ENCODE results near the gene KRTAP5-1. TPM values are rescaled to one million over a fixed set of nuclear protein-coding genes. Genes with fewer than 3 reads are reported as not detected.

KRTAP5-1 gene
- total RNA-seq, 2 experiments from 2014 or later = not detected

DNA sequence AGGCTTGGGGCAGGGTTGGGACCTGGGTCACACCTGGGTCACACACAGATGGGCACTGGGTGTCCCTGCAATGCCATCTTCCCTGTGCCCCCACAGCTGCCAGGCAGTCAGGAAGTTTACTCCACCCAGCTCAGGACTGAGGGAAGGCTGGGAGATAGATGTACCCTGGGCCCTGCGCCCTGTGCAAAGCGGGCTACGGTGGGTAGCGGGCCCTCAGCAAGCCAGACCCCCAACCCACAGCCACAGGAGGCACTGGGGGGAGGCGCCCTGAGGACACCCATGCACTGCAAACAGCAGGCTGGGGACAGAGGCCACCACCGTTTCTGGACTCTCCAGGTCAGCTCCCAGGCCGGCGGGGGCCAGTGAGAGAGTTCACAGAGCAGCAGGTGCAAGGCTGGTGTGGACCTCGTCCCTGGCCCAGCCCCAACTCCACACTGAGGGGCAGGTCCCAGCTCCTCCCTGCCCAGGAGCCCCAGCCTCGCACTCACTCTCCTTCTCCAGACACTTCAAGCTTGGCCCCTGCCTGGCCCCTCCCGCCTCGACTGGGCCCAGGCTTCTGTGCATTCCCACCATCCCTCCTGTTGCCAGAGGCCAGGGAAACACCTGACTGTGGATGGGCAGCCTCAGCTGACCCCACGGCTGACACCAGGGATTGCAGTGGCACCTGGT lies 17.9 kb downstream of the KRTAP5-1 start:
- Mint-ChIP-seq H3K36me3 (no peaks in the 10 kb centered on the region), H3K27ac (no peak overlapping the region), H3K9me3 (ENCODE audit: low read depth) (no peaks in the 10 kb centered on the region), H3K27me3 (peaks cover 9% of the 10 kb centered on the region), H3K4me3 (no peak overlapping the region), H3K4me1 (peaks cover 3% of the 10 kb centered on the region)
- DNase-seq (no peak), ATAC-seq (no peak)
- CTCF ChIA-PET = interaction anchor here (0.8 to 1.3 kb wide), 3 partner anchors 21 to 29 kb away, joined by 3 to 6 read pairs (median 3); no protein-coding TSS in a partner anchor

- CTCF ChIA-PET = interaction anchor here (0.8 to 3.5 kb wide), 3 partner anchors 8 to 29 kb away, joined by 3 to 20 read pairs (median 3); no protein-coding TSS in a partner anchor
- H3K36me3 Mint-ChIP-seq = no peaks in the 10 kb centered on the region
- peaks cover 9% of the 10 kb centered on the region for H3K27me3 Mint-ChIP-seq
- no peak for ATAC-seq
- H3K27ac Mint-ChIP-seq = no peak overlapping the region
- H3K4me3 Mint-ChIP-seq = no peak overlapping the region
- peaks cover 3% of the 10 kb centered on the region for H3K4me1 Mint-ChIP-seq
- DNase-seq = no peak
- H3K9me3 Mint-ChIP-seq (ENCODE audit: low read depth) = no peaks in the 10 kb centered on the region
These were observed 18.6 kb downstream of the KRTAP5-1 start for GRCh38 chr11:1566381-1567051.

- H3K4me1 Mint-ChIP-seq = peaks cover 3% of the 10 kb centered on the region
- H3K36me3 Mint-ChIP-seq = no peaks in the 10 kb centered on the region
- DNase-seq = no peak
- H3K9me3 Mint-ChIP-seq (ENCODE audit: low read depth) = no peaks in the 10 kb centered on the region
- no peak for ATAC-seq
- H3K4me3 Mint-ChIP-seq = no peak overlapping the region
- no peak overlapping the region for H3K27ac Mint-ChIP-seq
- peaks cover 8% of the 10 kb centered on the region for H3K27me3 Mint-ChIP-seq
- CTCF ChIA-PET = interaction anchor here (3.5 kb wide), 1 partner anchor 9 kb away, joined by 20 read pairs; no protein-coding TSS in a partner anchor
These were observed 19.2 kb downstream of the KRTAP5-1 start for GRCh38 chr11:1565904-1566247.

DNA sequence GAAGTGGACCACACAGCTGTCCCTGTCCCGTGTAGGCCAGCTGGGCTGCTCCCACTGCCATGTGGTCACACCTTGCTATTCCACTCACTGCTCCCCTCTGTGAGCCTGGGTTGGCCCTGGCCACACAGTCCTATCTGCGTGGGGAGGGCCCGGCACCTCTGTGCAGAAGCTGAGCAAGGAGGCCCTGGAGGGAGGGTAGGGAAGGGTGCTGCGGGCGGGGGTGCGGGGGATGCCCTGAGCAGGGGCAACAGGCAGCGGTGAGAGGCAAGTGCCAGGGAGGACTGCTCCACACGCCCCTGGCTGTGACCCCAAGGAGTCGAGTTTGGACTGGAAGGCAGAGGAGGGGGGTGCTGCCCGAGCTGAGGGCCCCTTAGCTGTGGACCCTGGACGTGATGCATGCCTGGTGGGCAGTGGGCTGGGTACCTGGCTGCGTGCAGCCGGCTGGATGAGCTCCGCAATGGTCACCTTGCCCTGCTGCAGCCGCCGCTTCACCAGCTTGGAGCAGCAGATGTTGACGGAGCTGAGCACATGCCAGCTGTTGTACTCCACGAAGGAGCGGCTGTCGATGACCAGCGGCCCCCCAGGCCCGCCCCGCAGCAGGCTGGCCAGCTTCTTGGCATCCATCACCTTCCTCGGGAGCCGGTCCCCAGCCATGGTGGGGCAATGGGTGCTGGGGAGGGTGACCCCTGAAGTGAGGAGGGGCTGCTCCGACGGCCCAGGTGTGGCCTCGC lies 19.7 kb downstream of the KRTAP5-1 start:
- DNase-seq (no peak), ATAC-seq (no peak)
- CTCF ChIA-PET = interaction anchor here (3.5 kb wide), 1 partner anchor 9 kb away, joined by 20 read pairs; no protein-coding TSS in a partner anchor
- peaks cover 3% of the 10 kb centered on the region for H3K4me1 Mint-ChIP-seq
- H3K27ac Mint-ChIP-seq = no peak overlapping the region
- H3K36me3 Mint-ChIP-seq = no peaks in the 10 kb centered on the region
- peaks cover 3% of the 10 kb centered on the region for H3K27me3 Mint-ChIP-seq
- H3K9me3 Mint-ChIP-seq (ENCODE audit: low read depth) = no peaks in the 10 kb centered on the region
- H3K4me3 Mint-ChIP-seq = no peak overlapping the region

DNA sequence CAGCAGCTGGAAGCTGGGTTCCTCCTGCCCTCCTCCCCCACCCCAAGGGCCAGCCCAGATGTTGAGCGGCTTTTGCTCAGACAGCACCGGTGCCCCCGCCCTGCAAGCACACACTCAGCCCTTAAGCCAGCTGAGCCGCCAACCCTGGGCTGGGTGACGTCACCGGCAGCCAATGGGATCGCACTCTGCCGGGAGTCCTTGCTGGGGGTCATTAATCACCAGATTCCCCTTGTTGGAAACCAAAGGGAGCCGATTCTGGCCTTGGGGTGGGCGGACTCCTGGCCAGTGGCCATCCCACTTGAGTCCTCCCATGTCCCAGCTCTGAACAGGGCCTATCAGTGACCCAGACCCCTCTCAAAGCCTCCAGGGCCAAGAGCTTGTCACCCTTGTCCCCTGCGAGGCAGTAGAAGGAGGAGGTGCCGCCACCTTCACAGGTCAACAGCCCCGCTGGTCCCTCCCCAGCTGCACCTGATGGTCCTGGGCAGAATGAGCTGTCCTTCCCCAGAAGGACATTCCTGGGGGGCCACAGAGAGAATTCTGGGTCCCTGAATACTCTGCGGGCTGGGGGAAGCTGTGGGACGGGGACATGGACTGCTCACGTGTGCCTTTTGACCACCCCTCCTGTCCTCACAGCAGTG lies 20.4 kb downstream of the KRTAP5-1 start:
- Mint-ChIP-seq H3K4me1 (peaks cover 3% of the 10 kb centered on the region), H3K4me3 (no peak overlapping the region), H3K36me3 (no peaks in the 10 kb centered on the region), H3K9me3 (ENCODE audit: low read depth) (no peaks in the 10 kb centered on the region), H3K27ac (no peak overlapping the region), H3K27me3 (no peaks in the 10 kb centered on the region)
- no peak for DNase-seq
- no peak for ATAC-seq
- CTCF ChIA-PET = interaction anchor here (2.1 to 3.5 kb wide), 2 partner anchors 10 to 18 kb away, joined by 5 to 20 read pairs; no protein-coding TSS in a partner anchor

- Mint-ChIP-seq H3K27ac (no peak overlapping the region), H3K27me3 (no peaks in the 10 kb centered on the region), H3K4me1 (peaks cover 3% of the 10 kb centered on the region), H3K4me3 (no peak overlapping the region), H3K9me3 (ENCODE audit: low read depth) (no peaks in the 10 kb centered on the region), H3K36me3 (no peaks in the 10 kb centered on the region)
- CTCF ChIA-PET = interaction anchor here (2.1 to 3.5 kb wide), 2 partner anchors 11 to 17 kb away, joined by 5 to 20 read pairs; no protein-coding TSS in a partner anchor
- DNase-seq (no peak), ATAC-seq (no peak)
These were observed 21.2 kb downstream of the KRTAP5-1 start for GRCh38 chr11:1563697-1564534.

- no peaks in the 10 kb centered on the region for H3K36me3 Mint-ChIP-seq
- DNase-seq (no peak), ATAC-seq (no peak)
- H3K4me3 Mint-ChIP-seq = no peak overlapping the region
- CTCF ChIA-PET = interaction anchor here (2.1 to 3.5 kb wide), 2 partner anchors 11 to 16 kb away, joined by 5 to 20 read pairs; no protein-coding TSS in a partner anchor
- peaks cover 1% of the 10 kb centered on the region for H3K4me1 Mint-ChIP-seq
- H3K27me3 Mint-ChIP-seq = no peaks in the 10 kb centered on the region
- H3K9me3 Mint-ChIP-seq (ENCODE audit: low read depth) = no peaks in the 10 kb centered on the region
- no peak overlapping the region for H3K27ac Mint-ChIP-seq
These were observed 21.9 kb downstream of the KRTAP5-1 start for GRCh38 chr11:1563149-1563638.

- Mint-ChIP-seq H3K27me3 (no peaks in the 10 kb centered on the region), H3K4me1 (no peaks in the 10 kb centered on the region), H3K27ac (no peak overlapping the region), H3K9me3 (ENCODE audit: low read depth) (no peaks in the 10 kb centered on the region), H3K4me3 (no peak overlapping the region), H3K36me3 (no peaks in the 10 kb centered on the region)
- ATAC-seq (no peak), DNase-seq (no peak)
- CTCF ChIA-PET = interaction anchor here (2.1 to 3.5 kb wide), 2 partner anchors 12 to 16 kb away, joined by 5 to 20 read pairs; no protein-coding TSS in a partner anchor
These were observed 22.5 kb downstream of the KRTAP5-1 start for GRCh38 chr11:1562469-1563148.

DNA sequence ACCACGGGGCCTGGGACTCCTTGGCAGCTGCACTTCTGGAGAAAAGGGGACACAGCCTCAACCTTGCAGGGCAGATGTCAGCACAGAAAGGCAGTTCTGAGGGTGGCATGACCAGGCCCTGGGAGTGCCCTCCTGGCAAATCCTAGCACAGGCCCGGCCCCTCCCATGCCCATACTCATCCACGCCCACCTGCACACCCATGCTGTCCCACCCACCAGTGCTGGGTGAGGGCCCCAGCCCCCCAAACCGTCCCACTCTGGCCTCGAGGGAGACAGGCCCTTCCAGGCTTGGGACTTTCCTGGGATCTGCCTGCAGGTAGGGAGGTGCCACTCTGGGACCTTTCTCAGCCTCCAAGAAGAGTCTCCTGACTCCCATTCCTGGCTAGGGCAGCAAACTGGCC lies 23.1 kb downstream of the KRTAP5-1 start:
- Mint-ChIP-seq H3K36me3 (no peaks in the 10 kb centered on the region), H3K27me3 (no peaks in the 10 kb centered on the region), H3K9me3 (ENCODE audit: low read depth) (no peaks in the 10 kb centered on the region), H3K27ac (no peak overlapping the region), H3K4me1 (no peaks in the 10 kb centered on the region), H3K4me3 (no peak overlapping the region)
- CTCF ChIA-PET = no interaction called here
- no peak for DNase-seq
- ATAC-seq = no peak

DNA sequence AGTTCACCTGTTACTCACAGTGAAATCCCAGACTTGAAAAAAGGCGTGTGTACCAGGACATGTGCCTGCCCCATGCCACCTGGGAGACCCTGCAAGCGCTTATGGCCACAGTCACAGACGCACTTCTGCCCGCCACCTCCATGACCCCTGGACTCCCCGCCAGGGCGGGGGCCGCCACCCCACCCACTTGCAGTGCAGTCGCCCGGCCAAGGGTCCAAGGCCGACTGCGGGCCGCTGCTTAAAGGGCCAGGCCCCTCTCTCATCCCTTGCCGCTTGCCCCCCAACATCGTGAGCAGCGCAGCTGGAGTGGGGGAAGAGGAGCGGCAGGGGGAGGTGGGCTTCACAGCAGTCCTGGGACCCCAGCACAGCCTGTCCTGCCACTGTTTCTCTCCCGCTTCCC lies 23.8 kb downstream of the KRTAP5-1 start:
- no peaks in the 10 kb centered on the region for H3K4me1 Mint-ChIP-seq
- H3K36me3 Mint-ChIP-seq = no peaks in the 10 kb centered on the region
- DNase-seq (no peak), ATAC-seq (no peak)
- H3K27ac Mint-ChIP-seq = no peak overlapping the region
- H3K4me3 Mint-ChIP-seq = no peak overlapping the region
- H3K27me3 Mint-ChIP-seq = no peaks in the 10 kb centered on the region
- CTCF ChIA-PET = no interaction called here
- H3K9me3 Mint-ChIP-seq (ENCODE audit: low read depth) = no peaks in the 10 kb centered on the region

DNA sequence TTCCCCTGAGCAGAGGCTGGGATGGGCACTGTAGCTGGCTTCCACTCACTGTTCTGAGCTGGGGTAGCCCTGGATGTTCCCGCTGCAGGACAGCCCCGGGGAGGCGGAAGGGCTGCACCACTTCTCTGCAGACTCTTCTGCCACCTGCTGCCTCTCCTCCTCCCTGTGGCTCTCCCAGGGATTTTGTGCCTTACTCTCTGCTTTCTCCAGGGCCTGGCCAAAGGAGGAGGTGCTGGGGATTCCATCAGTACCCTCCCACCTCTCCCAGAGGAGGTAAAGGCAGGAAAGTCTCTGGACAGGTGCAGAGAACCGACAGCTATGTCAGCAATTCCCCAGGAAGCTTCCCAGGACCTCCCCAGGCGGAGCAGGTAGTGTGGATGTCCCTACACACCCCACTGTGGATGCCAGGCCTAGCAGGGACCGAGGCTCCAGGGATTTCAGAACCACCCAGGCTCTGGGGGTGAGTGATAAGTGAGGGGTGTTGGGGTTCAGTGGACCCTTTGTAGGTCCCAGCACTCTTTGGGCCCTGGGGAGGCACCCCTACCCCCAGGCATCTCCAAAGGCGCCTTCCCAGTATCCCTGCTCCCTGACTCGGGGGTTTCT lies 24.3 kb downstream of the KRTAP5-1 start:
- DNase-seq = no peak
- H3K27ac Mint-ChIP-seq = no peak overlapping the region
- CTCF ChIA-PET = interaction anchor here (1.1 kb wide), 1 partner anchor 14 kb away, joined by 5 read pairs; no protein-coding TSS in a partner anchor
- no peaks in the 10 kb centered on the region for H3K4me1 Mint-ChIP-seq
- H3K9me3 Mint-ChIP-seq (ENCODE audit: low read depth) = no peaks in the 10 kb centered on the region
- ATAC-seq = no peak
- H3K27me3 Mint-ChIP-seq = no peaks in the 10 kb centered on the region
- no peak overlapping the region for H3K4me3 Mint-ChIP-seq
- H3K36me3 Mint-ChIP-seq = no peaks in the 10 kb centered on the region

Measured in activated CD8-positive, alpha-beta memory T cell treated with anti-CD3 and anti-CD28 coated beads, Interleukin-2, amount 10 ng/mL, durations not matched to agents 7 days and 5 days (primary cell).